Esophagus (tissue), 2 donors: ENCODE results near the gene TXNRD2. TPM values are rescaled to one million over a fixed set of nuclear protein-coding genes. Genes with fewer than 3 reads are reported as not detected.

ENCODE experiments used
- H3K27ac ChIP-seq, 2 donors: one replicate each; pipeline ENCODE4 v1.5.1; 2013; ENCODE audit warnings: low read depth in 2 of 2, mild to moderate bottlenecking in 2 of 2, inconsistent platforms in 1 of 2, low read length in 1 of 2, moderate library complexity in 1 of 2
- H3K27me3 ChIP-seq, 2 donors: one replicate each; pipeline ENCODE4 v1.6.1; 2013; ENCODE audit warnings: low read length in 2 of 2, control low read depth in 1 of 2, mild to moderate bottlenecking in 1 of 2; ENCODE audit not compliant: insufficient read depth in 2 of 2, control insufficient read depth in 1 of 2
- H3K36me3 ChIP-seq, 2 donors: one replicate each; pipeline ENCODE4 v1.6.1; 2013; ENCODE audit warnings: low read length in 1 of 2; ENCODE audit not compliant: control insufficient read depth in 2 of 2, insufficient read depth in 2 of 2
- H3K4me1 ChIP-seq, 2 donors: one replicate each; pipeline ENCODE4 v1.6.1; 2013; ENCODE audit warnings: low read length in 1 of 2; ENCODE audit not compliant: control insufficient read depth in 2 of 2, insufficient read depth in 2 of 2
- H3K4me3 ChIP-seq, 2 donors: one replicate each; pipeline ENCODE4 v1.5.1; 2013; ENCODE audit warnings: low read length in 2 of 2, mild to moderate bottlenecking in 2 of 2, low read depth in 1 of 2, moderate library complexity in 1 of 2
- H3K9me3 ChIP-seq, 2 donors: one replicate each; pipeline ENCODE4 v1.6.1; 2013; ENCODE audit warnings: mild to moderate bottlenecking in 2 of 2, low read depth in 1 of 2, low read length in 1 of 2, moderate library complexity in 1 of 2; ENCODE audit not compliant: control insufficient read depth in 2 of 2, insufficient read depth in 1 of 2
- WGBS, 2 donors: extraction: QIAGEN DNeasy Blood & Tissue Kit; methylation state at CpG; one replicate each; pipeline ENCODE4 v1.1.7; 2013; 5-methylcytosine and 5-hydroxymethylcytosine counted together
- polyA plus RNA-seq, 2 donors: library from polyadenylated mRNA; stranded (reverse); fragments of 200-250 nt; gene quantifications; one replicate each; pipeline ENCODE4 v1.2.3, GENCODE V29; 2013
- donor health status: healthy with polysubstance abuse.
- donor health status: Bipolar disorder and iron deficiency.

TXNRD2 gene
- polyA plus RNA-seq, 2 donors: 9.6 to 20.6 TPM

GRCh38 chr22:19961868-19962245 lies 20.2 kb upstream of the TXNRD2 start:
- H3K36me3 ChIP-seq: peaks cover 0 to 17% of the 10 kb centered on the region in 2 donors
- peaks cover 9 to 35% of the 10 kb centered on the region in 2 donors for H3K4me1 ChIP-seq
- no peak overlapping the region for H3K4me3 ChIP-seq
- H3K9me3 ChIP-seq: no peaks in the 10 kb centered on the region
- no peaks in the 10 kb centered on the region for H3K27me3 ChIP-seq
- WGBS, 2 donors: 74 to 83% methylated on average over 8 of the region's 8 CpGs
- no peak overlapping the region for H3K27ac ChIP-seq

DNA sequence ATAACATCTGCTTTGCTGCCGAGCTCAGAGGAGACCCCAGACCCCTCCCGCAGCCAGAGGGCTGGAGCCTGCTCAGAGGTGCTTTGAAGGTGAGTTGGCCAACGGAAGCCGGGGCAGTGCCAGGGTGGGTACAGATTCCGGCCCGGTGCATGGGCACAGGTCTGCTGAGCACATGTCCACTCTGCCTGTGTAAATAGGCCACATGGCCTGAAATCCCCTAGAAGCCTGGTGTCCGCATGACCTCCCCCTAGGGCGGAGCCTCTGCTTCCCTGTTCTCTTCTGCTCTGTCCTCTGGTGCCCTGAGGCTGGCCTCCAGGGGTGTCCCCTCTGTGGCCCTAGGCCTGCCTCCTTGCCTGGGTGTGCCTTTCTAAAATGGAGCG lies 19.6 kb upstream of the TXNRD2 start:
- 75 to 81% methylated on average over 9 of the region's 9 CpGs for WGBS, 2 donors
- H3K4me1 ChIP-seq: peaks cover 9 to 35% of the 10 kb centered on the region in 2 donors
- peaks cover 0 to 15% of the 10 kb centered on the region in 2 donors for H3K36me3 ChIP-seq
- no peak overlapping the region for H3K4me3 ChIP-seq
- no peak overlapping the region for H3K27ac ChIP-seq
- H3K27me3 ChIP-seq: no peaks in the 10 kb centered on the region
- H3K9me3 ChIP-seq: no peaks in the 10 kb centered on the region

DNA sequence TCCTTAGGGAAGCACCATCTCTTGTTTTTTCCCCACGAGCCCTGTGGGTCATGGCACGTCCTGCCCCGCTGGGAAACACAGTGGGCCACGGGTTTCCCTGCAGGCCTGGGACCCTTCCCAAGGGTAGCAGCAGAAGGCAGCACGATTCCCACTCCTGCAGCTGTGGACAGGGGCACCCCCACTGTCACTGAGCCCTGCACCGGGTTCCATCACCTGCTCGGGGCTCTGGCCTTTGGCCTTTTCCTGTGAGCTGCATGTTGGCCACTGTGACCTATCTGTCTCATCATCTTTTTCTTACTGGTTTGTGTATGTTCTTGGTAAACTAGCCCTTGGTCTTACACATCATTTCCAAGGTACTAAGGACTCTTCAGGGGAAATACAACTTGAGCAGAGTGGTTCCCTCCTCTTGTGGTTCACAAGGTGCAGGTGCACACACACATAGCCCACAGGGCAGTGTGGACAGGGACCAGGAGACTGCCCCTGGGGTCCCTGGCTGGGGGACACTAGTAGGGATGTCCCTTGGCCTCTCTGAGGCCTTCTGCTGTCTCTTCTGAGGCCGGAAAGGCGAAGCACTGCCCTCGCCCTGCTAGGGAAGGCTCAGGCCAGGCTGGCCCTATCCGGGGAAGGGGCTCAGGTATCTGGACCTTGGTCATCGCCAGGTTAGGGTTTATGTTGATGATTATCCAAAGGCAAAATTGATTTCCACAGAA lies 19.0 kb upstream of the TXNRD2 start:
- H3K4me1 ChIP-seq: peaks cover 9 to 37% of the 10 kb centered on the region in 2 donors
- H3K9me3 ChIP-seq: no peaks in the 10 kb centered on the region
- no peaks in the 10 kb centered on the region for H3K27me3 ChIP-seq
- H3K36me3 ChIP-seq: peaks cover 0 to 15% of the 10 kb centered on the region in 2 donors
- WGBS, 2 donors: 84 to 86% methylated on average over 12 of the region's 12 CpGs
- no peak overlapping the region for H3K4me3 ChIP-seq
- no peak overlapping the region for H3K27ac ChIP-seq

DNA sequence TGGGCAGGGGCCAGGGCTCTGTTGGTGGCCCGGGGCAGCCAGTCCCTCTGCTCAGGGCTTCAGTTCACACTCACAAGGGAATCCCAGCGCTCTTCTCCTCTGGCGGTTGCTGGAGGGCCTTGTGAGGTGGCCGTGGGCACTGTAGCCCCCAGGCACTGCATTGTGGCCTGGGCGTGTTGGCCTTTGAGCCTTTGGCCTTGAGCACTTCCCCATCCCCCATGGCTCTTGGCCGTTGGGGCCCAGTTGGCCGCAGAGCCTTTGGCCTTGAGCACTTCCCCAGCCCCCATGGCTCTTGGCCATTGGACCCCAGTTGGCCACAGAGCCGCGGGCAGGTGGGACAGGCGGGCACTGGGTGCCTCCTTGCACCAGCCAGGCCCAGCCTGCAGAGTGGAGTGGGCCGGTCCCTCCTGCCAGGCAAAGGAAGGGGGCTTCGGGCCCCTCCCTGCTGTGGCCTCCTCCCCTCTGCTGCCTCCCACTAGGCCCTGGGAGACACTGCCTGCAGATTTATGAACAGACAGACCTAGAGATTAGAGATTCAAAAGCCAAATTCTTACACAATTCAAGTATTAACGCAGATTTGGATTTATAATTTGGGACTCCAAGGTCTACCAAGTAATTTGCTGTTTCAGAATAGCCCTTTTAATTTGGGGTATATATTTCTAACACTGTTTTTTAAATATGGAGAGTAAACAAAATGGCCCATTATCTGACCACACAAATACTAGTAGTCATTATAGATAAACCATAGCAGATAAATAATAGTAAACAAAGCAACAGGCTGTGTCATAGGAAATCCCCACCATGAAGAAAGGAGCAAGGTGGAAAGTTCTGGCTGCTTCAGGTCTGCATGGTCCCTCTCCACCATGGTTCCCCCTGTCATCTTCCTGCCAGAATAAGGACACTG lies 18.2 kb upstream of the TXNRD2 start:
- H3K9me3 ChIP-seq: no peaks in the 10 kb centered on the region
- H3K4me1 ChIP-seq: peaks cover 11 to 42% of the 10 kb centered on the region in 2 donors
- WGBS, 2 donors: 29 to 38% methylated on average over 13 of the region's 13 CpGs
- H3K27ac ChIP-seq: peak overlapping the region; percentile 8 to 59
- H3K36me3 ChIP-seq: peaks cover 0 to 13% of the 10 kb centered on the region in 2 donors
- no peaks in the 10 kb centered on the region for H3K27me3 ChIP-seq
- peak overlapping the region in 1 of 2 donors; percentile 9 for H3K4me3 ChIP-seq

GRCh38 chr22:19959043-19959586 lies 17.5 kb upstream of the TXNRD2 start:
- Histone ChIP-seq H3K36me3 (peaks cover 0 to 6% of the 10 kb centered on the region in 2 donors), H3K9me3 (no peaks in the 10 kb centered on the region), H3K4me1 (peaks cover 11 to 40% of the 10 kb centered on the region in 2 donors), H3K27me3 (no peaks in the 10 kb centered on the region), H3K27ac (peak overlapping the region; percentile 8 to 22), H3K4me3 (peak overlapping the region; percentile 9 to 41)
- WGBS, 2 donors: 22 to 28% methylated on average over 24 to 30 of the region's 30 CpGs

DNA sequence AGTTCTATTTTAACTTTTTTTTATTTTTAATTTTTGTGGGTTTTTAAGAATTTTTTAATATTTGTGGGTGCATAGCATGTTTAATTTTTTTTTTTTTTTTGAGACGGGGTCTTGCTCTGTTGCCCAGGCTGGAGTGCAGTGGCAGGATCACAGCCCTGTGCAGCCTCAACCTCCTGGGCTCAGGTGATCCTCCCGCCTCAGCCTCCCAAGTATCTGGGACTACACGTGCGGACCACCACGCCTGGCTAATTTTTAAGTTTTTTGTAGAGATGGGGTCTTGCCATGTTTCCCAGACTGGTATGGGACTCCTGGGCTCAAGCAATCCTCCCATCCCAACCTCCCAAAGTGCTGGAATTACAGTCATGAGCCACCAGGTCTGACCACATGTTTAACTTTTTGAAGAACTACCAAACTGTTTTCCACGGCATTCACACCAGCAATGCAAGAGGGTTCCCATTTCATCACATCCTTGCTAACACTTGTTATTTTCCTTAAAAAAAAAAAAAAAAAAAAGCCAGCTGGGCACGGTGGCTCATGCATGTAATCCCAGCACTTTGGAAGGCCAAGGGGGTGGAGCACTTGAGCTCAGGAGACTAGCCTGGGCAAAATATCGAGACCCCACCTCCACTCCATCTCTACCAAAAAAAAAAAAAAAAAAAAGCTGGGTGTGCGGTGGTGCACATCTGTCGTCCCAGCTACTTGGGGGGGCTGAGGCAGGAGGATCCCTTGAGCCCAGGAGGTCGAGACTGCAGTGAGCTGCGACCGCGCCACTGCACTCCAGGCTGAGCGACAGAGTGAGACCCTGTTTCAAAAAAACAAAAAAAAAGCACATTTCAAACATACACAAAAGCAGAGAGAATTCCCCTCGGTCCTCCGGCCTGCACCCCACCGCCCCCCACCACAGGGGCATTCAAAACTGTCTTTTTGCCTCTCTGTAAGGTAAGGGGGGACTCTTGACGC lies 16.7 kb upstream of the TXNRD2 start:
- H3K4me3 ChIP-seq: peak overlapping the region in 1 of 2 donors; percentile 9
- H3K27ac ChIP-seq: peak overlapping the region in 1 of 2 donors; percentile 22
- WGBS, 2 donors: 66 to 69% methylated on average over 18 to 19 of the region's 19 CpGs

GRCh38 chr22:19957445-19957844 lies 15.8 kb upstream of the TXNRD2 start:
- H3K4me1 ChIP-seq: peaks cover 9 to 33% of the 10 kb centered on the region in 2 donors
- 89 to 93% methylated on average over 9 of the region's 9 CpGs for WGBS, 2 donors

More for the DNA sequence above, 16.7 kb upstream of the TXNRD2 start:
- no peaks in the 10 kb centered on the region for H3K27me3 ChIP-seq
- H3K9me3 ChIP-seq: no peaks in the 10 kb centered on the region
- H3K36me3 ChIP-seq: no peaks in the 10 kb centered on the region
- peaks cover 11 to 38% of the 10 kb centered on the region in 2 donors for H3K4me1 ChIP-seq

DNA sequence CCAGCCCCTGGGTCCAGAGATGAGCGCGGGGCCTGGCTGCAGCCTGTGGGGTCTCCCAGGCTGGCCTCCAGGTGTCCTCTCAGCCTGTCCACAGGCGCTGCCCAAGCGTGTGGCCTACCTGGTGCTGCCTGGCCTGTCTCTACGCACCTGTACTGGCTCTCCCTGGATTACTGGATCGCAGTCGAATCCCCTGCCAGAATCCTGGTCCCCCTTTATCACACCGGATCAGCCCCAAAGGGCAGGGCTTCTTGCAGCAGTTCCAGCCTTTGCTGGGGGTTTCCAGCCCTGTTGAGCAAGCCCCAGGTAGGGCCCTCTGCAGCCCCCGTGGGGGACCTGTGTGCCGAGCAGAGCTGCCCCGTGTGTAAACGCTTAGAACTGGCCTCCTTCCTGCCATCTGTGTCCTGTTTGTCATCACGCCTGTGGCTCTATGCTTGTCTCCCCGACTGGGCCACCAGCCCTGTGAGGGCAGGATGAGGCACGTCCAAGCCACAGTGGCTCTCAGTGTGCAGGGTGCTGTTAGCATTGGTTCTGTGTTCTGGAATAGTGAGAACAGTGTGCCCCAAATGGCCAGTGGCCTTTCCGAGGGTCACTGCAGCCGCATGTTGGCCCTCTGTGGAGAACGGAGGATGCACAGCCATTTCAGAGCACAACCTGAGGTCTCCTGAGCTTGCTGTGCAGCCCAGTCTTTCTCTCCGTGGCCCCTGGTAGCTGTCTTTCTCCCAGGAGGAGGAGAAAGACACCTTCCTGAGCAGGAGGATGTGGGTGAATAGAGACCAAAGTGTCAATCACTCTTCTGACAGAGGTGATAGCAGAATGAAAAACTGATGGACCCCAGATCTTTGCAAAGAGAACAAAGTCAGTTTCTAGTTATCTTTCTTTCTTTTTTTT lies 13.9 kb upstream of the TXNRD2 start:
- no peak overlapping the region for H3K4me3 ChIP-seq
- peaks cover 9 to 26% of the 10 kb centered on the region in 2 donors for H3K4me1 ChIP-seq
- no peaks in the 10 kb centered on the region for H3K27me3 ChIP-seq
- no peaks in the 10 kb centered on the region for H3K36me3 ChIP-seq
- H3K9me3 ChIP-seq: no peaks in the 10 kb centered on the region
- WGBS, 2 donors: 51 to 53% methylated on average over 19 of the region's 19 CpGs
- peak overlapping the region; percentile 17 to 38 for H3K27ac ChIP-seq

More at GRCh38 chr22:19957445-19957844, 15.8 kb upstream of the TXNRD2 start:
- H3K27ac ChIP-seq: no peak overlapping the region
- H3K36me3 ChIP-seq: no peaks in the 10 kb centered on the region
- H3K27me3 ChIP-seq: no peaks in the 10 kb centered on the region
- no peaks in the 10 kb centered on the region for H3K9me3 ChIP-seq
- no peak overlapping the region for H3K4me3 ChIP-seq
